H1 (cell line): Measurements from ENCODE around the gene CTIF. TPM values are rescaled to one million over a fixed set of nuclear protein-coding genes. Genes with fewer than 3 reads are reported as not detected.

Experiments used
- CTCF ChIA-PET: fragments of 300-600 bp; sonication (Branson Sonifier 250); formaldehyde crosslinking; loops from one replicate; lab custom pipeline; 2021; ENCODE audit not compliant: partially characterized antibody; lab: Charles Lee
- POLR2A ChIA-PET: fragments of 300-600 bp; sonication (Branson Sonifier 250); formaldehyde crosslinking; loops from one replicate; lab custom pipeline; 2021; ENCODE audit warnings: inconsistent platforms; ENCODE audit not compliant: partially characterized antibody; lab: Charles Lee
- DNase-seq, 2 experiments: peaks; one replicate each; pipeline versions ENCODE4 v3.0.0 to v3.0.0-alpha.2; 2010 to 2022; ENCODE audit warnings: low spot score in 2 of 2, low read depth in 1 of 2, mixed read lengths in 1 of 2
- FAIRE-seq: peaks from 2 replicates; lab custom pipeline; 2011; peaks lifted over from hg19 to GRCh38; lab: Jason Lieb, UNC
- H2AFZ ChIP-seq: 2 replicates; pipeline ENCODE4 v1.8.1; 2012; ENCODE audit warnings: low read length, inconsistent platforms
- H2AK5ac ChIP-seq: 2 replicates; pipeline ENCODE4 v1.6.1; 2013; ENCODE audit warnings: low read depth, low read length
- H2BK120ac ChIP-seq: replicated peaks from 2 replicates; pipeline ENCODE3; 2013; ENCODE audit warnings: low read depth, low read length, inconsistent platforms
- H2BK12ac ChIP-seq: 2 replicates; pipeline ENCODE4 v1.6.1; 2013; ENCODE audit warnings: low read depth, low read length
- H2BK15ac ChIP-seq: 2 replicates; pipeline ENCODE4 v1.6.1; 2013; ENCODE audit warnings: low read length
- H2BK20ac ChIP-seq: 2 replicates; pipeline ENCODE4 v1.6.1; 2013; ENCODE audit warnings: low read length
- H2BK5ac ChIP-seq: 2 replicates; pipeline ENCODE4 v1.6.1; 2013; ENCODE audit warnings: low read depth, low read length
- H3K14ac ChIP-seq: 2 replicates; pipeline ENCODE4 v1.6.1; 2013; ENCODE audit warnings: inconsistent platforms; ENCODE audit not compliant: insufficient read length
- H3K18ac ChIP-seq: 2 replicates; pipeline ENCODE4 v1.6.1; 2013; ENCODE audit warnings: low read length; ENCODE audit errors: extremely low read depth
- H3K23ac ChIP-seq: 2 replicates; pipeline ENCODE4 v1.6.1; 2013; ENCODE audit warnings: inconsistent platforms; ENCODE audit not compliant: insufficient read length
- H3K23me2 ChIP-seq: 2 replicates; pipeline ENCODE4 v1.6.1; 2013; ENCODE audit warnings: low read depth, low read length
- H3K27ac ChIP-seq: 2 replicates; pipeline ENCODE4 v1.6.1; 2011; ENCODE audit warnings: low read depth, low read length, inconsistent platforms
- H3K27me3 ChIP-seq, 4 experiments: replicated peaks in 1 of 4; 1 replicate in 1 of 4; 2 replicates in 3 of 4; pipeline versions ENCODE4 v1.6.1 to v1.8.1; 2011 to 2013; ENCODE audit warnings: low read length in 3 of 4, mild to moderate bottlenecking in 3 of 4, inconsistent platforms in 2 of 4, mixed read lengths in 2 of 4, moderate library complexity in 1 of 4; ENCODE audit not compliant: control insufficient read depth in 3 of 4, insufficient read depth in 3 of 4; ENCODE audit errors: extremely low read depth in 1 of 4
- H3K36me3 ChIP-seq, 4 experiments: 2 replicates each; pipeline versions ENCODE4 v1.6.1 to v1.8.1; 2011 to 2013; ENCODE audit warnings: mild to moderate bottlenecking in 4 of 4, low read length in 3 of 4, moderate library complexity in 2 of 4, control low read depth in 1 of 4, inconsistent platforms in 1 of 4; ENCODE audit not compliant: insufficient read depth in 4 of 4, control insufficient read depth in 2 of 4
- H3K4ac ChIP-seq: replicated peaks from 2 replicates; pipeline ENCODE3; 2013; ENCODE audit warnings: low read length, low read depth, mixed read lengths, inconsistent platforms; ENCODE audit not compliant: insufficient read length
- H3K4me1 ChIP-seq, 4 experiments: replicated peaks in 1 of 4; 1 replicate in 1 of 4; 2 replicates in 3 of 4; pipeline versions ENCODE4 v1.6.1 to v1.8.1; 2011 to 2013; ENCODE audit warnings: low read length in 3 of 4, inconsistent platforms in 2 of 4, mixed read lengths in 1 of 4; ENCODE audit not compliant: insufficient read depth in 4 of 4, control insufficient read depth in 3 of 4
- H3K4me2 ChIP-seq, 2 experiments: 2 replicates each; pipeline versions ENCODE4 v1.6.1 to v1.8.1; 2011 to 2013; ENCODE audit warnings: low read depth in 2 of 2, low read length in 2 of 2, control low read depth in 1 of 2, inconsistent platforms in 1 of 2, mild to moderate bottlenecking in 1 of 2; ENCODE audit not compliant: insufficient read depth in 1 of 2
- H3K4me3 ChIP-seq, 4 experiments: fragments of 200-600, 300-600 bp in 1 of 4; sonication (generic), shearing (Covaris generic), sonication (Bioruptor Twin) in 1 of 4; 2 replicates each; pipeline versions ENCODE4 v1.5.1 to v1.8.1; 2011 to 2016; ENCODE audit warnings: low read length in 4 of 4, low read depth in 3 of 4, control low read depth in 2 of 4, inconsistent platforms in 2 of 4, mild to moderate bottlenecking in 2 of 4, mixed read lengths in 1 of 4, moderate library complexity in 1 of 4; ENCODE audit not compliant: insufficient read depth in 2 of 4; ENCODE audit errors: extremely low read depth in 1 of 4
- H3K56ac ChIP-seq: replicated peaks from 2 replicates; pipeline ENCODE3; 2013; ENCODE audit warnings: low read depth, mild to moderate bottlenecking, mixed read lengths, low read length, inconsistent platforms; ENCODE audit not compliant: insufficient read length
- H3K79me1 ChIP-seq: 2 replicates; pipeline ENCODE4 v1.6.1; 2013; ENCODE audit warnings: low read depth, low read length, control low read depth
- H3K79me2 ChIP-seq, 2 experiments: 2 replicates each; pipeline versions ENCODE4 v1.6.1 to v1.8.1; 2012 to 2013; ENCODE audit warnings: low read length in 2 of 2, mild to moderate bottlenecking in 2 of 2, inconsistent platforms in 1 of 2; ENCODE audit not compliant: insufficient read depth in 2 of 2, control insufficient read depth in 1 of 2
- H3K9ac ChIP-seq, 4 experiments: replicated peaks in 1 of 4; 1 replicate in 1 of 4; 2 replicates in 3 of 4; pipeline versions ENCODE4 v1.6.1 to v1.8.1; 2011 to 2013; ENCODE audit warnings: low read depth in 3 of 4, low read length in 3 of 4, control low read depth in 2 of 4, mild to moderate bottlenecking in 2 of 4, moderate library complexity in 2 of 4, inconsistent platforms in 1 of 4; ENCODE audit errors: extremely low read depth in 1 of 4
- H3K9me3 ChIP-seq, 2 experiments: 2 replicates each; pipeline versions ENCODE4 v1.6.1 to v1.8.1; 2012 to 2013; ENCODE audit warnings: mild to moderate bottlenecking in 2 of 2, moderate library complexity in 2 of 2, control low read depth in 1 of 2, inconsistent platforms in 1 of 2, low read depth in 1 of 2, low read length in 1 of 2, mixed read lengths in 1 of 2; ENCODE audit not compliant: insufficient read depth in 2 of 2
- H4K20me1 ChIP-seq, 2 experiments: replicated peaks in 1 of 2; 2 replicates each; pipeline versions ENCODE3 to v1.8.1; 2011 to 2013; ENCODE audit warnings: inconsistent platforms in 2 of 2, low read length in 2 of 2, mild to moderate bottlenecking in 1 of 2; ENCODE audit not compliant: insufficient read depth in 2 of 2, control insufficient read depth in 1 of 2
- H4K5ac ChIP-seq: 2 replicates; pipeline ENCODE4 v1.6.1; 2013; ENCODE audit warnings: low read length, low read depth, mixed read lengths, inconsistent platforms; ENCODE audit not compliant: insufficient read length
- H4K8ac ChIP-seq: 2 replicates; pipeline ENCODE4 v1.8.0; 2013; ENCODE audit warnings: mild to moderate bottlenecking, moderate library complexity, low read length, inconsistent platforms; ENCODE audit not compliant: insufficient read depth; ENCODE audit errors: extremely low read depth
- H4K91ac ChIP-seq: replicated peaks from 2 replicates; pipeline ENCODE3; 2013; ENCODE audit warnings: low read length, mixed read lengths, inconsistent platforms; ENCODE audit not compliant: insufficient read length
- ASH2L ChIP-seq: fragments of 200-600, 300-600 bp; sonication (generic); IDR thresholded peaks from one replicate; pipeline ENCODE4 v1.7.1; 2017; ENCODE audit warnings: low read length
- CTBP2 ChIP-seq: IDR thresholded peaks from 2 replicates; pipeline ENCODE4 v1.7.0; 2011; ENCODE audit warnings: borderline replicate concordance, mild to moderate bottlenecking, moderate library complexity, mixed read lengths, low read length; ENCODE audit not compliant: insufficient read depth, insufficient read length
- GABPA ChIP-seq: IDR thresholded peaks from 2 replicates; pipeline ENCODE4 v1.6.1; 2011; ENCODE audit warnings: mild to moderate bottlenecking, low read length, moderate library complexity, borderline replicate concordance; ENCODE audit not compliant: insufficient read depth
- HDAC6 ChIP-seq: IDR thresholded peaks from one replicate; pipeline ENCODE4 v1.7.1; 2012; ENCODE audit warnings: low read depth, mild to moderate bottlenecking, inconsistent platforms, low read length, moderate library complexity
- MAFK ChIP-seq: IDR thresholded peaks from 2 replicates; pipeline ENCODE4 v1.6.1; 2012; ENCODE audit warnings: low read depth, mild to moderate bottlenecking, improper control_type of control experiment, low read length
- RAD21 ChIP-seq, 2 experiments: IDR thresholded peaks in 1 of 2; conservative IDR thresholded peaks in 1 of 2; 2 replicates each; pipeline ENCODE4 v1.6.1; 2011; ENCODE audit warnings: low read depth in 2 of 2, low read length in 2 of 2, improper control_type of control experiment in 1 of 2, inconsistent platforms in 1 of 2, mild to moderate bottlenecking in 1 of 2, moderate library complexity in 1 of 2
- SAP30 ChIP-seq: fragments of 300-600 bp; sonication (generic); IDR thresholded peaks from 2 replicates; pipeline ENCODE4 v1.7.1; 2012; ENCODE audit warnings: low read length, moderate library complexity, mild to moderate bottlenecking, inconsistent platforms; ENCODE audit not compliant: insufficient read depth, insufficient replicate concordance
- SIN3A ChIP-seq, 2 experiments: IDR thresholded peaks in 1 of 2; conservative IDR thresholded peaks in 1 of 2; 2 replicates each; pipeline ENCODE4 v1.6.1; 2011 to 2012; ENCODE audit warnings: low read length in 2 of 2, improper control_type of control experiment in 1 of 2, low read depth in 1 of 2, mild to moderate bottlenecking in 1 of 2
- TBP ChIP-seq: IDR thresholded peaks from 2 replicates; pipeline ENCODE4 v1.6.1; 2011; ENCODE audit warnings: low read depth, low read length, improper control_type of control experiment
- ZNF274 ChIP-seq: IDR thresholded peaks from 2 replicates; pipeline ENCODE4 v1.7.0; 2012; ENCODE audit warnings: low read length, borderline replicate concordance; ENCODE audit errors: extremely low read depth
- WGBS, 2 experiments: shearing (Covaris generic) in 1 of 2; methylation state at CpG; one replicate each; pipeline versions ENCODE4 v1.1.6 to v1.1.7; 2013 to 2015; ENCODE audit warnings: low lambda C conversion rate in 2 of 2, mixed read lengths in 2 of 2, inconsistent platforms in 1 of 2, low coverage in 1 of 2, missing lambda C conversion rate in 1 of 2; ENCODE audit not compliant: insufficient replicate concordance in 2 of 2, insufficient coverage in 1 of 2, insufficient read length in 1 of 2; ENCODE audit errors: extremely low coverage in 1 of 2, missing lambda C conversion rate in 1 of 2; 5-methylcytosine and 5-hydroxymethylcytosine counted together
- polyA plus RNA-seq, 7 experiments: library from polyadenylated mRNA; depleted of rRNA in 3 of 7; stranded (reverse) in 5 of 7; unstranded in 2 of 7; fragments of >200 nt in 5 of 7; fragments of 200-250 nt in 2 of 7; gene quantifications; 1 replicate in 5 of 7; 2 replicates in 1 of 7; 4 replicates in 1 of 7; pipeline versions ENCODE4 v1.2.1 to v1.2.3, GENCODE V29; 2011 to 2013; ENCODE audit warnings: missing spikeins in 2 of 7, mixed read lengths in 2 of 7
- total RNA-seq: library from RNA; stranded (reverse); fragmentation: NEBNext Ultra II Directional; extraction: Animal tissue kit (Norgen Biotek cat#: 25700); gene quantifications from 2 replicates; pipeline ENCODE4 v1.2.1, GENCODE V29; 2021

Gene CTIF
- total and polyA plus RNA-seq, 2 of the 8 experiments (the other 6 are each of a cell fraction or from before 2014, with no cell fraction given): 9.0 to 17.8 TPM

DNA sequence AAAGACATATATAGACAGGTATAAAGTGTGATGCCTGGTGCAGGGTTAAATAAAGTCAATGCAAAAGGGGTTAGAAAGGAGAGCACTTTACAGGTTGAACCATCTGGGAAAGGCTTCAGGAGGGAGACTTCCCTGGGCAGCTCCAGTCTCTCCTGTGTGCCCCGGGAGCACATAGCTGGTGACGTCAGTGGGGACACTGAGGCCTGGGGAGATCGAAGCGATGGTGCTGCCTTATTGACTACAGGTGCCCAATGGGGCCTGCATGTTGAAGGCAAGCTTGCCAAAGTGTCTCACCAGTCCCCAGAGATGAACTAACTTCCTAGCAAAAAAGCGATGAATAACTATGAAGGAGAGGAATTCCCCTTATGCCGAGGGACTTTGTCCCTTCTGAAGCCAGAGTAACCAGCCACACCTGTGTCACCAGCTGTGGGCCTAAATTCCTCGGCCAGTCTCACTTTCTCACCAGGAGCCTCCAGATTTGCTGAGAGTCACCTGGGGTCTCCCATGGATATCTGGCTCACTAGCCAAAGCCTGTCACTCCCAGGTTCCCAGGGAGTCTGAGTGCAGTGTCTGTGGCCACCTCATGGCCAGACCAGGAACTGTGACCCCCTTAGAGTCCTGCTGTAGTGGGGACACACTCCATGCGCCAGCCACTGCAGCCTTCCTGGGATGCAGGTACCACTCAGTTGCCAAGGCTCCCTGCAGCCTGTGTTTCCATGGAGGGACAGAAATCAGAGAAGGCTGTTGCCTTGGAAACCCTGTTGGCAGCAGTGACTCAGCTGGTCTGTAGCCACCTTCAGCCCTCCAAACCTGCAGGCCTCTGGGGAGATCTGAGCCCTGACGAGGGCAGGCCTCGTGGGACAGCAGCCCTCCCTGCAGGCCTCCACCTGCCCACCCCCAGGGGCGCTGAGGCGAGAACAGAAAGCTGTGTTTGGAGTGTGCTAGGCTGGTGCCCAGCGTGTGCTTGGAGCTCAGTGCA, 128.7 kb downstream of the CTIF start:
- H3K9ac ChIP-seq: no peak overlapping the region
- H3K4me3 ChIP-seq: no peak overlapping the region
- H2BK5ac ChIP-seq: no peak overlapping the region
- H3K4ac ChIP-seq: no peak overlapping the region
- no peak overlapping the region for H3K14ac ChIP-seq
- H3K18ac ChIP-seq: no peak overlapping the region
- H3K56ac ChIP-seq: no peak overlapping the region
- no peak overlapping the region for H4K8ac ChIP-seq
- H3K79me2 ChIP-seq: no peaks in the 10 kb centered on the region
- H2AFZ ChIP-seq: no peak overlapping the region
- ChIA-PET CTCF (interaction anchor here (0.7 to 3.4 kb wide), 17 partner anchors 8 to 222 kb away, joined by 3 to 36 read pairs (median 4); partner anchors contain the start of gene CTIF), POLR2A (no interaction called here)
- no peak overlapping the region for H3K4me2 ChIP-seq
- no peaks in the 10 kb centered on the region for H4K20me1 ChIP-seq
- no peak overlapping the region for H2BK12ac ChIP-seq
- H2AK5ac ChIP-seq: no peak overlapping the region
- no peaks in the 10 kb centered on the region for H3K23me2 ChIP-seq
- H3K27ac ChIP-seq: no peak overlapping the region
- no peak overlapping the region for H4K5ac ChIP-seq
- H3K79me1 ChIP-seq: no peaks in the 10 kb centered on the region; the same call in 1 of the 2 replicates
- H2BK20ac ChIP-seq: no peak overlapping the region
- DNase-seq (no peak), FAIRE-seq (no peak)
- H3K27me3 ChIP-seq: no peaks in the 10 kb centered on the region
- H3K4me1 ChIP-seq: peaks cover 0 to 3% (median 0%) of the 10 kb centered on the region in 4 experiments; a peak in 2 of 7 replicates
- peaks cover 0 to 11% (median 4%) of the 10 kb centered on the region in 4 experiments; a peak in 4 of 8 replicates for H3K36me3 ChIP-seq
- WGBS, 2 experiments: 90% methylated on average over 13 of the region's 13 CpGs; no CpG with 5 or more reads in 1 of the 2 experiments
- H3K9me3 ChIP-seq: peaks cover 5 to 13% of the 10 kb centered on the region in 2 experiments; a peak in 3 of 4 replicates
- no peak overlapping the region for H2BK15ac ChIP-seq
- no peak overlapping the region for H3K23ac ChIP-seq
- H2BK120ac ChIP-seq: no peak overlapping the region
- H4K91ac ChIP-seq: no peak overlapping the region
- TF ChIP-seq CTBP2 (no peak), SIN3A (conservative IDR thresholded peaks at IDR 0.05 in 1 of 2, IDR thresholded peaks at IDR 0.05 in 1 of 2; ENCODE audit: low read depth in 1 of 2, low read length in 2 of 2) (no peak), TBP (no peak), MAFK (peak; percentile 63; the same call in 1 of the 2 replicates), ASH2L (no peak), RAD21 (IDR thresholded peaks at IDR 0.05 in 1 of 2, conservative IDR thresholded peaks at IDR 0.05 in 1 of 2; ENCODE audit: low read depth in 2 of 2, low read length in 2 of 2) (peak; percentile 59 to 71), HDAC6 (no peak), ZNF274 (no peak), GABPA (no peak), SAP30 (no peak)
